HepG2 (cell line): ENCODE results near the gene EPHX1. TPM values are rescaled to one million over a fixed set of nuclear protein-coding genes. Genes with fewer than 3 reads are reported as not detected.

Source experiments
- DR1 ChIP-seq: sonication (generic); formaldehyde crosslinking; IDR thresholded peaks from 2 replicates; pipeline ENCODE4 v1.8.0; 2021; ENCODE audit warnings: mild to moderate bottlenecking, missing genetic modification reagents, inconsistent platforms
- HOXA9 ChIP-seq: sonication (generic); formaldehyde crosslinking; IDR thresholded peaks from 2 replicates; pipeline ENCODE4 v1.8.1; 2022; ENCODE audit warnings: missing genetic modification reagents, mild to moderate bottlenecking, moderate library complexity, borderline replicate concordance
- MED1 ChIP-seq: sonication (generic); formaldehyde crosslinking; IDR thresholded peaks from 2 replicates; pipeline ENCODE4 v1.4.0; 2020; ENCODE audit warnings: missing genetic modification reagents
- MTF1 ChIP-seq: sonication (generic); formaldehyde crosslinking; IDR thresholded peaks from 2 replicates; pipeline ENCODE4 v1.5.0; 2020; ENCODE audit warnings: missing genetic modification reagents
- MTF2 ChIP-seq: sonication (generic); formaldehyde crosslinking; IDR thresholded peaks from 2 replicates; pipeline ENCODE4 v1.5.0; 2020; ENCODE audit warnings: missing genetic modification reagents, borderline replicate concordance
- NCOR1 ChIP-seq: fragments of 200-600 bp; sonication (generic); IDR thresholded peaks from 2 replicates; pipeline ENCODE4 v1.7.0; 2017; ENCODE audit warnings: antibody characterized with exemption, low read length, borderline replicate concordance
- NRL ChIP-seq: sonication (generic); formaldehyde crosslinking; IDR thresholded peaks from 2 replicates; pipeline ENCODE4 v1.5.0; 2020; ENCODE audit warnings: missing genetic modification reagents, mild to moderate bottlenecking, moderate library complexity, borderline replicate concordance
- PPARG ChIP-seq: conservative IDR thresholded peaks from 2 replicates; pipeline ENCODE4 v1.6.1; 2016; ENCODE audit warnings: missing biosample characterization, missing genetic modification reagents
- REPIN1 ChIP-seq: sonication (generic); formaldehyde crosslinking; IDR thresholded peaks from 2 replicates; pipeline ENCODE4 v1.8.0; 2022; ENCODE audit warnings: missing genetic modification reagents, low read depth, mild to moderate bottlenecking, borderline replicate concordance
- SALL1 ChIP-seq: sonication (generic); formaldehyde crosslinking; IDR thresholded peaks from 2 replicates; pipeline ENCODE4 v1.8.0; 2022; ENCODE audit warnings: mild to moderate bottlenecking, missing genetic modification reagents
- SALL2 ChIP-seq: sonication (generic); formaldehyde crosslinking; IDR thresholded peaks from 2 replicates; pipeline ENCODE4 v1.8.1; 2023; ENCODE audit warnings: mild to moderate bottlenecking, missing genetic modification reagents, inconsistent platforms
- SPEN ChIP-seq: sonication (generic); formaldehyde crosslinking; IDR thresholded peaks from 2 replicates; pipeline ENCODE4 v1.5.1; 2020; ENCODE audit warnings: low read depth, mild to moderate bottlenecking, missing genetic modification reagents
- SRF ChIP-seq: IDR thresholded peaks from 2 replicates; pipeline ENCODE4 v1.6.1; 2011; ENCODE audit warnings: mild to moderate bottlenecking, low read depth, low read length, moderate library complexity
- ZMAT3 ChIP-seq: sonication (generic); formaldehyde crosslinking; conservative IDR thresholded peaks from 2 replicates; pipeline ENCODE4 v1.7.0; 2021; ENCODE audit warnings: missing genetic modification reagents
- ZNF232 ChIP-seq: sonication (generic); formaldehyde crosslinking; IDR thresholded peaks from 2 replicates; pipeline ENCODE4 v1.4.0; 2020; ENCODE audit warnings: missing genetic modification reagents, borderline replicate concordance
- ZNF263 ChIP-seq: sonication (generic); formaldehyde crosslinking; IDR thresholded peaks from 2 replicates; pipeline ENCODE4 v1.4.0; 2020; ENCODE audit warnings: missing genetic modification reagents
- ZNF329 ChIP-seq: sonication (generic); formaldehyde crosslinking; IDR thresholded peaks from 2 replicates; pipeline ENCODE4 v1.9.0; 2021; ENCODE audit warnings: low read depth, mild to moderate bottlenecking, missing genetic modification reagents
- ZNF350 ChIP-seq: sonication (generic); formaldehyde crosslinking; IDR thresholded peaks from 2 replicates; pipeline ENCODE4 v1.4.0; 2020; ENCODE audit warnings: mild to moderate bottlenecking, low read depth, missing genetic modification reagents, borderline replicate concordance
- ZNF629 ChIP-seq: sonication (generic); formaldehyde crosslinking; conservative IDR thresholded peaks from 2 replicates; pipeline ENCODE4 v1.5.0; 2020; ENCODE audit warnings: missing genetic modification reagents
- ZNF776 ChIP-seq: sonication (generic); formaldehyde crosslinking; IDR thresholded peaks from 2 replicates; pipeline ENCODE4 v1.4.0; 2020; ENCODE audit warnings: mild to moderate bottlenecking, missing genetic modification reagents
- polyA plus RNA-seq, 8 experiments: library from polyadenylated mRNA; depleted of rRNA in 3 of 8; stranded (reverse) in 7 of 8; unstranded in 1 of 8; fragments of >200 nt; fragmentation: Illumina TruSeq in 4 of 8; extraction: Trizol in 4 of 8; gene quantifications; 2 replicates each; pipeline versions ENCODE4 v1.2.1 to v1.2.3, GENCODE V29; 2011 to 2016; ENCODE audit warnings: low read depth in 4 of 8, missing spikeins in 1 of 8, mixed read lengths in 1 of 8; ENCODE audit not compliant: insufficient read depth in 1 of 8
- total RNA-seq, 5 experiments: library from RNA; depleted of rRNA; stranded (reverse); fragments of >200 nt; fragmentation: Illumina TruSeq; extraction: Trizol; gene quantifications; 2 replicates each; pipeline ENCODE4 v1.2.3, GENCODE V29; 2016; ENCODE audit warnings: low read depth in 1 of 5
- TF ChIP-seq, protein P1 (sequence below): sonication (generic); formaldehyde crosslinking; IDR thresholded peaks from 2 replicates; pipeline ENCODE4 v1.4.0; 2020; ENCODE audit warnings: low read depth, mild to moderate bottlenecking, missing genetic modification reagents
- TF ChIP-seq, protein P2 (sequence below): sonication (generic); formaldehyde crosslinking; IDR thresholded peaks from 2 replicates; pipeline ENCODE4 v1.4.0; 2020; ENCODE audit warnings: mild to moderate bottlenecking, missing genetic modification reagents
- TF ChIP-seq, protein P3 (sequence below): sonication (generic); formaldehyde crosslinking; IDR thresholded peaks from 2 replicates; pipeline ENCODE4 v1.4.0; 2020; ENCODE audit warnings: missing genetic modification reagents, borderline replicate concordance

The EPHX1 gene
- total and polyA plus RNA-seq, 2 of the 13 experiments (the other 11 are each of a cell fraction or from before 2014, with no cell fraction given) = 27.7 to 36.5 TPM

DNA sequence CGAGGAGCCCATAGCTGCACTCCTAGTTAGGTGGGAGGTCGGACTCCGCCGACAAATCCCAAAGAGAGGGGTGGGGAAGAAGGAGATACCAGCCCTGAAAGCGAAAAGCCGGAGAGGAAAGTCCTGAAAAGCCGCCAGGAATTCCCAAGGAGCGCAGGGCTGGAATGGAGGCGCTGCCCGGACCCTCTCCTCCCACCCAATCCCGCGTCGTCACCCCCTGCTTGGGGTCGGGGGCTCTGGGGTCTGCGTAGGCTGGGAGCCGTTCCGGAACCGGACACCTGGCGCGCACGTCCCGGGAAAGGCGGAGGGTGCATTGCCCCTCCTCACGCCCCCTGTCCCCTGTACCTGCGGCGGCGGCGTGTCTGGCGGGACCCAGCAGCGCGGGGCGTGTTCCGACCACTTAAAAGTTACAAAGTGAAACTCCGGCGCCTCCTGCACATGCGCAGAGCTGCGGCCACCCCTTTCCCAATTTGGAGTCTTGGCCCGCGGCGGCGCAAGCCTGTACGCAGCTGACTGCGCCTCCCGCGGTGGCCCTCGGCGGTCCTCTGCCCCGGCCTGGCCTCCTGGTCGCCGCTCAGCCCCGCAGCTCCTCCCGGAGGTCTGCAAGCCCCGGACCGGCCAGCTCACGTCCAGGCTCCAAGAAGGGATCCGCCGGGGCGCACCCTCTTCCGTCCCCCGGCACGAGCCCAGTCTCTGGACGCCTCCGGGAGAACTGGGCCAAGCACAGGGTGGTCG, 72.2 kb downstream of the EPHX1 start, which contains the start of gene TMEM63A (continued):
- TF ChIP-seq, protein P1, sequence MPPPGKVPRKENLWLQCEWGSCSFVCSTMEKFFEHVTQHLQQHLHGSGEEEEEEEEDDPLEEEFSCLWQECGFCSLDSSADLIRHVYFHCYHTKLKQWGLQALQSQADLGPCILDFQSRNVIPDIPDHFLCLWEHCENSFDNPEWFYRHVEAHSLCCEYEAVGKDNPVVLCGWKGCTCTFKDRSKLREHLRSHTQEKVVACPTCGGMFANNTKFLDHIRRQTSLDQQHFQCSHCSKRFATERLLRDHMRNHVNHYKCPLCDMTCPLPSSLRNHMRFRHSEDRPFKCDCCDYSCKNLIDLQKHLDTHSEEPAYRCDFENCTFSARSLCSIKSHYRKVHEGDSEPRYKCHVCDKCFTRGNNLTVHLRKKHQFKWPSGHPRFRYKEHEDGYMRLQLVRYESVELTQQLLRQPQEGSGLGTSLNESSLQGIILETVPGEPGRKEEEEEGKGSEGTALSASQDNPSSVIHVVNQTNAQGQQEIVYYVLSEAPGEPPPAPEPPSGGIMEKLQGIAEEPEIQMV = peak; percentile 54; the same call in 1 of the 2 replicates
- TF ChIP-seq HOXA9 (CRISPR knock-in tag) (no peak), MTF1 (CRISPR knock-in tag) (no peak; the same call in 1 of the 2 replicates), DR1 (CRISPR knock-in tag) (peak; percentile 82), NRL (peak; percentile 54; the same call in 1 of the 2 replicates), MTF2 (no peak; the same call in 1 of the 2 replicates), ZNF329 (CRISPR knock-in tag) (no peak), PPARG (CRISPR knock-in tag) (no peak; the same call in 1 of the 2 replicates), ZNF629 (CRISPR knock-in tag) (no peak), ZNF350 (0 out of 2 replicates have a peak, but pooled peaks have one; percentile 30), ZNF263 (peak; percentile 71), MED1 (CRISPR knock-in tag) (no peak), SALL1 (CRISPR knock-in tag) (peak; percentile 64), ZMAT3 (CRISPR knock-in tag) (0 out of 2 replicates have a peak, but pooled peaks have one; percentile 12), SALL2 (CRISPR knock-in tag) (peak; percentile 72), SPEN (peak; percentile 65), NCOR1 (0 out of 2 replicates have a peak, but pooled peaks have one; percentile 20), ZNF232 (CRISPR knock-in tag) (0 out of 2 replicates have a peak, but pooled peaks have one; percentile 40), REPIN1 (CRISPR knock-in tag) (no peak; the same call in 1 of the 2 replicates), ZNF776 (CRISPR knock-in tag) (peak; percentile 86), SRF (peak; percentile 68; the same call in 1 of the 2 replicates)
- TF ChIP-seq, protein P2, sequence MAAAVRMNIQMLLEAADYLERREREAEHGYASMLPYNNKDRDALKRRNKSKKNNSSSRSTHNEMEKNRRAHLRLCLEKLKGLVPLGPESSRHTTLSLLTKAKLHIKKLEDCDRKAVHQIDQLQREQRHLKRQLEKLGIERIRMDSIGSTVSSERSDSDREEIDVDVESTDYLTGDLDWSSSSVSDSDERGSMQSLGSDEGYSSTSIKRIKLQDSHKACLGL (CRISPR knock-in tag) = peak; percentile 69; the same call in 1 of the 2 replicates
- TF ChIP-seq, protein P3, sequence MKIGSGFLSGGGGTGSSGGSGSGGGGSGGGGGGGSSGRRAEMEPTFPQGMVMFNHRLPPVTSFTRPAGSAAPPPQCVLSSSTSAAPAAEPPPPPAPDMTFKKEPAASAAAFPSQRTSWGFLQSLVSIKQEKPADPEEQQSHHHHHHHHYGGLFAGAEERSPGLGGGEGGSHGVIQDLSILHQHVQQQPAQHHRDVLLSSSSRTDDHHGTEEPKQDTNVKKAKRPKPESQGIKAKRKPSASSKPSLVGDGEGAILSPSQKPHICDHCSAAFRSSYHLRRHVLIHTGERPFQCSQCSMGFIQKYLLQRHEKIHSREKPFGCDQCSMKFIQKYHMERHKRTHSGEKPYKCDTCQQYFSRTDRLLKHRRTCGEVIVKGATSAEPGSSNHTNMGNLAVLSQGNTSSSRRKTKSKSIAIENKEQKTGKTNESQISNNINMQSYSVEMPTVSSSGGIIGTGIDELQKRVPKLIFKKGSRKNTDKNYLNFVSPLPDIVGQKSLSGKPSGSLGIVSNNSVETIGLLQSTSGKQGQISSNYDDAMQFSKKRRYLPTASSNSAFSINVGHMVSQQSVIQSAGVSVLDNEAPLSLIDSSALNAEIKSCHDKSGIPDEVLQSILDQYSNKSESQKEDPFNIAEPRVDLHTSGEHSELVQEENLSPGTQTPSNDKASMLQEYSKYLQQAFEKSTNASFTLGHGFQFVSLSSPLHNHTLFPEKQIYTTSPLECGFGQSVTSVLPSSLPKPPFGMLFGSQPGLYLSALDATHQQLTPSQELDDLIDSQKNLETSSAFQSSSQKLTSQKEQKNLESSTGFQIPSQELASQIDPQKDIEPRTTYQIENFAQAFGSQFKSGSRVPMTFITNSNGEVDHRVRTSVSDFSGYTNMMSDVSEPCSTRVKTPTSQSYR = no peak
